HG02885 (cell line): ENCODE results near the gene IPMK.
"Not testable (repeated sequence)": the region's sequence is repeated elsewhere in the genome, so short reads cannot be mapped to it uniquely, and the experiment has no call there.

Experiments used
- ATAC-seq: cut with Tn5 transposase; IDR thresholded peaks from one replicate; pipeline ENCODE4 v1.9.1; 2021; ENCODE audit warnings: mild to moderate bottlenecking; ENCODE audit not compliant: unreplicated experiment, poor library complexity

IPMK gene

DNA sequence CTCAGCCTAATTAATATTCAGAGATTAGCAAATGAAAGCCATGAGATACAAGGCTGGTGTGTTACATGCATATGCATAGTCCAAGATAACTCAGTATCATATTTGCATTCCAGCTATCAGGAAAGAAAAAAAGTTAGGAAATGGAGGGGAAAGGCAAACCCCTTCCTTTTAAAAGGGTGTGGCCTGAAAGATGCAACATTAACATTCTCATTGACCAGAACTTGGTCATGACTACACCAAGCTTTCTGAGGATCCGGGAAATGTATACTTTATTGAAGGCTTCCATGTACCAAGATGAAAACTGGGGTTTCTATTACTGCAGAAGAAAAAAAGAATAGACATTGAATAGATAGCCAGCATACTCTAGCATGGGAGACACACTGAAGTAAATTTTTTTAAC lies 96.5 kb downstream of the IPMK start:
- ATAC-seq: no peak

DNA sequence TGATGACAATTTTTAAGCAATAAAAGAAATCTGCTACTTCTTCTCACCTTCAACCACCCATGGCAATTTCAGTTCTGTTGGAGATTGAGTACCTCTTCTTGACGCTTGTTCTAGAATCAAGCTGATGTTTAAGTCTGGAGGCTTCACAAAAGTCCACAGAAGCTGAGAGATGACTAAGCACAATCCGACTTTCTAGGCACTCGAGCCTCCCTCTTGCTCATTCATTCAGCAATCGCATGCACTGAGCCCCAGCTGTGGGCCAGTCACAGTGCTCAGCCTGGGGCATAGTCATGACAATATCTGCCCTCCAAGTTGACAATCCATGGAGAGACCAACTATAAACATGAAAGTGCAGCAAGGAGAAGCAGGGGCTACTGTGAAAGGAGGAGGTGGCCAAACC lies 103.2 kb downstream of the IPMK start:
- ATAC-seq: no peak

DNA sequence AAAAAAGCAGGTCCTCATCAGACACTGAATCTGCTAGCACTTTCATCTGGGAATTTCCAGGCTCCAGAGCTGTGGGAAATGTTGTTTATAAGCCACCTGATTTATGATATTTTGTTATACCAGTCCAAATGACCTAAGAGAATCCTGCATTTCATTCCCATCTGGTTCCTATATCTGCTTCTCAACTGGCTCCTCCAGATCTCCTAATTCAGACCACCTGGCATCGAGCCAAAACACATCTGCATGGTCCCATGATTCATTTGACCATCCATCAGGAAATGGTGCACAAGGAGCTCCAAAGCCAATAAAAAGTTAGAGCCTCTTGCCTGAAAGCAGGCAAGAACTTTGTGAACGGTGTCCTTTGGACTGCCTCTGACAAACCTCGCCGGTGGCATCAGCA lies 108.9 kb downstream of the IPMK start:
- no peak for ATAC-seq

DNA sequence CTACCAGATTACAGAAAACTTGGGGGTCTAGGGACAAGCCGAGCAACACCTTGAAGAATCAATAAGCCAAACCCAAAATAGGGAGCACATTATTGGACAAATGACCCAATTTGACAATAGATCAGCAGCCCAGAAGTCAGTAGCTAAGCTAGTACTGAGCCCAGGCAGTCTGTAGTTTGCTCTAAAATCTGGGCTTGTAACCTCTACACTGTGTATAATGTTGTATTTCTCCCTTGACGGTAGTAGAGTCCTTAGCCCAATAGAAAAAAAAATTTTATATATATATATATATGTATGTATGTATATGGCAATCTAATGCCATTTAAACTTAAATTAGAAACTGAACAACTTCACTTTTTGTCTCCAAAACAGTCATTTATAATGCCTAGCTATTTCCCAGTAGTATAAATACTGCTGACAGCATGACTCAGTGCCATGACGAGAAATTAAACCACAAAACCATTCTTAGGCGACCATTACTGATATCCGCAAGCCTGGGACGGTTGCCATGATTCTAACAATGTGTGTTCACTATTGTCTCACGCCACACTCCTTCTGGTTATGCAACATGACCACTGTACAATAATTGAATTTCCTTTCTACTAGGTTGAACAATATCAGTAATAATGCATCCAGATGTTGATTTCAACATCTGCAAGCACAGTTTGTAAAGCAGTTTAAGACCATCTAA lies 110.5 kb downstream of the IPMK start:
- no peak for ATAC-seq

DNA sequence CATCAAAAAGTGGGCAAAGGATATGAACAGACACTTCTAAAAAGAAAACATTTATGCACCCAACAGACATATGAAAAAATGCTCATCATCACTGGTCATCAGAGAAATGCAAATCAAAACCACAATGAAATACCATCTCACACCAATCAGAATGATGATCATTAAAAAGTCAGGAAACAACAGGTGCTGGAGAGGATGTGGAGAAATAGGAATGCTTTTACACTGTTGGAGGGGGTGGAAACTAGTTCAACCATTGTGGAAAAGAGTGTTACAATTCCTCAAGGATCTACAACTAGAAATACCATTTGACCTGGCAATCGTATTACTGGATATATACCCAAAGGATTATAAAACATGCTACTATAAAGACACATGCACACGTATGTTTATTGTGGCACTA lies 111.8 kb downstream of the IPMK start:
- not testable (repeated sequence) for ATAC-seq

DNA sequence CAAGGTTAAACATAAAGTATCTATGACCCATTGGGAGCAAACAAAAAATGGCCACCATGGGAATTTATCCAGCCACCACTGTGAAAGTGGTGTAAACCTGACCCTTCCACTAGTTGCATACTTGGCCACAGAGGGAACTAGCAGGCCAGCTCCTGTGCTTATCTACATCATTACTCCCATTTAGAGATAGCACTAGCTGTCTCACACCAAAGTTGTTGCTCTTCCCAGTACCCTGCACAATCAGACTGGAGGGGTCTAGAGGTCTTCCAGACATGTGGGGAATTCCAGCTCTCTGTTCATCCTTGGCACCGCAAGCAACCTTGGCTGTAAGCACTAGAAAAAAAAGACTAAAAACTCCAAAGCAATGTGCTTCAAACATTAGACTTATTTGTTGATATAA lies 113.9 kb downstream of the IPMK start:
- ATAC-seq: no peak

DNA sequence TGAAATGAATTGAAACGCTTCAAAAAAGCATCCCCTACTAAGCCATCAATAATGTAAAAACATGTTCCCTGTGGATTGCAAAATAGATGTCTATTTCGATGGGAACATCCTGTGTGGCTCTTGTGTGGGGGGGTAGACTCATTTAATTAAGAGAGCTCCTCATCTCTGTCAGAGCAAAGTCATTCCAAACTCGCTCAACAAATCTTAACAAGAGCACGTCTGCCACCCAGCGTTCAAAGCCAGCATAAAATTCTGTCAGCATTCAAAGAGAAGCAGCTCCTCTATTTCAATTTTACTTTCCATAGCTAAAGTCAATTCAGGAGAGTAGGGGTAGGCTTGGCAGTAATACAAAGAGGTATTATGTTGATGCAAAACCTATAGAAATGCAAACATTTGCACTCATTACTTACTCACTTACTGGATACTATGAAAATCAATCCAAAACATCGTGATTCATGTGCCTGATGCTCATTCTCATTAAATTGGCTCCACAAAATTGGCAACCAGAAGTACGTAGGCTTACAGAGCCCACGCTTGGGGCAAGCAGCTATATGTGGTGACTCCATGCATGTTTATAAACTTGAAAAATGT lies 114.9 kb downstream of the IPMK start:
- ATAC-seq: peak; percentile 80

DNA sequence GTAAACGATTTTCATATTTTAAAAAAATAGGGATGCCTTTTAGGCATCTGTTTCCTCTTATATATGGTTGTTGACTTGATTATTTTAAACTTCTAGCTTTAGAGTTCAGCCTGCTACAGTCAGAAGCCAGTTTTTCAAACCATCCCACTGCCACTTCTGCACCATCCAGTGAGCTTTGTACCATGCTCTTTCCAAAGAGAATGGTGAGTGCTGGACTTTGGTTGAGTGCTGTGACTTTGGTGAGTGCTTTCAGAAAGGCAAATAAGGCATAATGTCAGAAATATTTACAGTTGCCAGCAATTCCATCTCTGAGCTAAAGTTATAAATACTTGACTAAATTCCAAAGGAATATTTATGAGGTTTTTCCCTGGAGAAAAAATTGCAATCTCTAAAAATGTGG lies 117.4 kb downstream of the IPMK start:
- no peak for ATAC-seq

DNA sequence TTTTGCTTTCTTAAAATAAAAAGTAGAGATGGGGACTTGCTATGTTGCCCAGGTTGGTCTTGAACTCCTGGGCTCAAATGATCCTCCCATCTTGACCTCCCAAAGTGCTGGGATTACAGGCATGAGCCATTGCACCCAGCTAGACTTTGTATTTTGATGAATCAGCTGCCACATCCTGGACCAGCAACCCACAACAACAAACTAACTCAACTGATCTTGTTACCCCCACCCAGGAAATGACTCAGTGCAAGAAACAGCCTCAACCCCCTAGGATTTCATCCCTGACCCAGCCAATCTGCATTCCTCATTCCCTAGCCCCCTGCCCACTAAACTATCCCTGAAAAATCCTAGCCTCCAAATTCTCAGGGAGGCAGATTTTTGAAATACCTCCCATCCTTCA lies 123.8 kb downstream of the IPMK start:
- ATAC-seq: no peak
